Erythroblast (primary cell): ENCODE results near the gene SLC25A28.

Experiments
- GATA1 ChIP-seq: IDR thresholded peaks from 2 replicates; pipeline ENCODE4 v1.6.1; 2011; ENCODE audit warnings: low read depth, mild to moderate bottlenecking, control low read depth, low read length, moderate library complexity
- POLR2A ChIP-seq: IDR thresholded peaks from 2 replicates; pipeline ENCODE4 v1.6.1; 2011; ENCODE audit warnings: mild to moderate bottlenecking, low read length

DNA sequence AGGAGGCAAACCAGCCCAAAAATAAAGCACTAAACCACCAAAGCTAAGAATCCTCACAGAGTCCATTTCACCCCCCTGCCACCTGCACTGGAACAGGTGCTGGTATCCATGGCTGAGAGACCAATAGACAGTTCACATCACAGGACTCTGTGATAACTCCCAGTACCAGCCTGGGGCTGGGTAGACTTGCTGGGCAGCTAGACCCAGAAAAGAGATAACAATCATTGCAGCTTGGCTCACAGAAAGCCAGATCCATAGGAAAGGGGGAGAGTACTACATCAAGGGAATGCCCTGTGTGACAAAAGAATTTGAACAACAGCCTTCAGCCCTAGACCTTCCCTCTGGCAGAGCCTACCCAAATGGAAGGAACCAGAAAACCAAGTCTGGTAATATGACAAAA, 13.6 kb upstream of the SLC25A28 start:
- TF ChIP-seq POLR2A (no peak), GATA1 (no peak)
